PC-9 (cell line): Measurements from ENCODE around the gene CYFIP1. TPM values are rescaled to one million over a fixed set of nuclear protein-coding genes. Genes with fewer than 3 reads are reported as not detected.

Experiments
- BruUV-seq: library from RNA; stranded (reverse); fragments of 400-500 nt; replicated peaks from 2 replicates; lab custom pipeline; 2021; lab: Mats Ljungman, UMichigan
- CTCF ChIA-PET: fragments of 300-600 bp; sonication (Branson Sonifier 250); formaldehyde crosslinking; loops from one replicate; lab custom pipeline; 2022; ENCODE audit warnings: antibody characterized with exemption; lab: Charles Lee
- POLR2A ChIA-PET: fragments of 300-600 bp; sonication (Branson Sonifier 250); formaldehyde crosslinking; loops from one replicate; lab custom pipeline; 2022; ENCODE audit warnings: antibody characterized with exemption; ENCODE audit not compliant: unreplicated experiment; lab: Charles Lee
- DNase-seq, 2 experiments: peaks; one replicate each; pipeline versions ENCODE4 v3.0.0 to v3.0.0-alpha.2; 2015 to 2022; ENCODE audit warnings: mixed read lengths in 1 of 2
- H2AFZ ChIP-seq: fragments of 200-600 bp; sonication (generic); 2 replicates; pipeline ENCODE4 v1.8.1; 2017; ENCODE audit warnings: antibody characterized with exemption
- H3F3A ChIP-seq: fragments of 200-600 bp; sonication (generic); 2 replicates; pipeline ENCODE4 v1.8.1; 2017; ENCODE audit warnings: antibody characterized with exemption, mild to moderate bottlenecking, low read depth; ENCODE audit not compliant: insufficient read depth
- H3K27ac ChIP-seq: fragments of 200-600 bp; sonication (generic); 2 replicates; pipeline ENCODE4 v1.6.1; 2016; ENCODE audit warnings: mixed run types
- H3K27me3 ChIP-seq: fragments of 200-600 bp; sonication (generic); 2 replicates; pipeline ENCODE4 v1.6.1; 2016; ENCODE audit warnings: low read depth, mixed run types; ENCODE audit not compliant: insufficient read depth
- H3K36me3 ChIP-seq: fragments of 200-600 bp; sonication (generic); 2 replicates; pipeline ENCODE4 v1.6.1; 2016; ENCODE audit warnings: low read depth, mixed run types
- H3K4me1 ChIP-seq: fragments of 200-600 bp; sonication (generic); replicated peaks from 2 replicates; pipeline ENCODE4 v1.6.1; 2016; ENCODE audit warnings: mixed run types; ENCODE audit not compliant: insufficient read depth
- H3K4me2 ChIP-seq: fragments of 200-600 bp; sonication (generic); 2 replicates; pipeline ENCODE4 v1.6.1; 2017; ENCODE audit warnings: mixed run types
- H3K4me3 ChIP-seq: fragments of 200-600 bp; sonication (generic); 2 replicates; pipeline ENCODE4 v1.6.1; 2016; ENCODE audit warnings: mixed run types
- H3K79me2 ChIP-seq: fragments of 200-600 bp; sonication (generic); 2 replicates; pipeline ENCODE4 v1.6.1; 2017; ENCODE audit warnings: low read depth, mixed run types
- H3K9me2 ChIP-seq: fragments of 200-600 bp; sonication (generic); 2 replicates; pipeline ENCODE4 v1.8.1; 2017; ENCODE audit warnings: mild to moderate bottlenecking; ENCODE audit not compliant: insufficient read depth
- H3K9me3 ChIP-seq: fragments of 200-600 bp; sonication (generic); 2 replicates; pipeline ENCODE4 v1.8.1; 2016; ENCODE audit warnings: low read depth; ENCODE audit not compliant: insufficient read depth
- H4K20me1 ChIP-seq: fragments of 200-600 bp; sonication (generic); 2 replicates; pipeline ENCODE4 v1.8.1; 2017; ENCODE audit not compliant: insufficient read depth
- CTCF ChIP-seq: fragments of 200-600 bp; sonication (generic); conservative IDR thresholded peaks from 2 replicates; pipeline ENCODE4 v1.6.1; 2017; ENCODE audit warnings: mixed run types, antibody characterized with exemption, mild to moderate bottlenecking, moderate library complexity
- EZH2 ChIP-seq: fragments of 200-600 bp; sonication (generic); IDR thresholded peaks from 2 replicates; pipeline ENCODE4 v1.8.0; 2017; ENCODE audit warnings: antibody characterized with exemption, low read depth
- intact Hi-C: fragments of 100-400 bp; cut with micrococcal nuclease; formaldehyde crosslinking; loops from one replicate; pipeline ENCODE4 v1.10.0; 2022; ENCODE audit not compliant: unreplicated experiment
- total RNA-seq: library from RNA; stranded (reverse); gene quantifications from 2 replicates; pipeline ENCODE4 v1.2.3, GENCODE V29; 2021

CYFIP1 gene
- total RNA-seq, 1 experiment from 2014 or later: 114 TPM

- Histone ChIP-seq H3K27me3 (no peaks in the 10 kb centered on the region), H3K9me2 (no peaks in the 10 kb centered on the region), H3K27ac (no peak overlapping the region), H3K4me3 (no peak overlapping the region), H4K20me1 (no peaks in the 10 kb centered on the region; the same call in 1 of the 2 replicates), H3K4me2 (no peak overlapping the region), H3F3A (no peaks in the 10 kb centered on the region), H3K79me2 (peaks cover 11% of the 10 kb centered on the region; the same call in 1 of the 2 replicates), H3K9me3 (no peaks in the 10 kb centered on the region), H3K36me3 (no peaks in the 10 kb centered on the region), H3K4me1 (no peaks in the 10 kb centered on the region), H2AFZ (no peak overlapping the region)
- CTCF ChIA-PET: no interaction called here
- DNase-seq: no peak
- intact Hi-C loops: no loop called here
- POLR2A ChIA-PET: no interaction called here
- TF ChIP-seq CTCF (no peak), EZH2 (no peak)
- no TSS peak for BruUV-seq
Measured at GRCh38 chr15:22948056-22948455, 32.1 kb downstream of the CYFIP1 start.

GRCh38 chr15:22947101-22948000 is 32.8 kb downstream of the CYFIP1 start:
- Histone ChIP-seq H3K9me2 (no peaks in the 10 kb centered on the region), H3K4me1 (no peaks in the 10 kb centered on the region), H3F3A (no peaks in the 10 kb centered on the region), H3K4me3 (no peak overlapping the region), H3K4me2 (no peak overlapping the region), H4K20me1 (no peaks in the 10 kb centered on the region; the same call in 1 of the 2 replicates), H2AFZ (no peak overlapping the region), H3K9me3 (no peaks in the 10 kb centered on the region), H3K79me2 (peaks cover 11% of the 10 kb centered on the region; the same call in 1 of the 2 replicates), H3K36me3 (no peaks in the 10 kb centered on the region), H3K27me3 (no peaks in the 10 kb centered on the region), H3K27ac (no peak overlapping the region)
- DNase-seq: no peak
- ChIA-PET CTCF (no interaction called here), POLR2A (no interaction called here)
- TF ChIP-seq EZH2 (no peak), CTCF (no peak)
- no TSS peak for BruUV-seq
- intact Hi-C loops: no loop called here

- no peaks in the 10 kb centered on the region for H3K27me3 ChIP-seq
- H3K79me2 ChIP-seq: peaks cover 6% of the 10 kb centered on the region; the same call in 1 of the 2 replicates
- H3F3A ChIP-seq: no peaks in the 10 kb centered on the region
- DNase-seq: no peak
- no peak overlapping the region for H3K27ac ChIP-seq
- no peaks in the 10 kb centered on the region for H3K9me3 ChIP-seq
- CTCF ChIA-PET: no interaction called here
- no peaks in the 10 kb centered on the region; the same call in 1 of the 2 replicates for H4K20me1 ChIP-seq
- H3K4me3 ChIP-seq: no peak overlapping the region
- H2AFZ ChIP-seq: no peak overlapping the region
- intact Hi-C loops: no loop called here
- no peaks in the 10 kb centered on the region for H3K9me2 ChIP-seq
- POLR2A ChIA-PET: no interaction called here
- BruUV-seq: no TSS peak
- no peaks in the 10 kb centered on the region for H3K4me1 ChIP-seq
- no peaks in the 10 kb centered on the region for H3K36me3 ChIP-seq
- no peak overlapping the region for H3K4me2 ChIP-seq
- TF ChIP-seq CTCF: no peak
- TF ChIP-seq EZH2: no peak
Measured at GRCh38 chr15:22945071-22945470, 35.1 kb downstream of the CYFIP1 start.
